ENCODE data around the gene STRIT1.
"Not testable (repeated sequence)": the region's sequence is repeated elsewhere in the genome, so short reads cannot be mapped to it uniquely, and the experiment has no call there.

STRIT1 gene

DNA sequence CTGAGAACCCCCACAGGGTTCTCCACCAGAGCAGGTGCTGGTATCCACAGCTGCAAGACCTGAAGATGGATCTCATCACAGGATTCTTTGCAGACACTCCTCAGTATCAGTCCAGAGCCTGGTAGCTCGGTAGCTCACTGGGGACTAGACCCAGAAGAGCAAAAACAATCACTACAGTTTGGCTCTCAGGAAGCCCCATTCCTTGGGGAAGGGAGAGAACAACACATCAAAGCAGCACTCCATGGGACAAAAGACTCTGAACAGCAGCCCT is 22.2 kb downstream of the STRIT1 start:
- no peak for DNase-seq (ENCODE audit: low read depth)

GRCh38 chr3:155270485-155271342 is 22.8 kb downstream of the STRIT1 start:
- TF ChIP-seq, protein P1, sequence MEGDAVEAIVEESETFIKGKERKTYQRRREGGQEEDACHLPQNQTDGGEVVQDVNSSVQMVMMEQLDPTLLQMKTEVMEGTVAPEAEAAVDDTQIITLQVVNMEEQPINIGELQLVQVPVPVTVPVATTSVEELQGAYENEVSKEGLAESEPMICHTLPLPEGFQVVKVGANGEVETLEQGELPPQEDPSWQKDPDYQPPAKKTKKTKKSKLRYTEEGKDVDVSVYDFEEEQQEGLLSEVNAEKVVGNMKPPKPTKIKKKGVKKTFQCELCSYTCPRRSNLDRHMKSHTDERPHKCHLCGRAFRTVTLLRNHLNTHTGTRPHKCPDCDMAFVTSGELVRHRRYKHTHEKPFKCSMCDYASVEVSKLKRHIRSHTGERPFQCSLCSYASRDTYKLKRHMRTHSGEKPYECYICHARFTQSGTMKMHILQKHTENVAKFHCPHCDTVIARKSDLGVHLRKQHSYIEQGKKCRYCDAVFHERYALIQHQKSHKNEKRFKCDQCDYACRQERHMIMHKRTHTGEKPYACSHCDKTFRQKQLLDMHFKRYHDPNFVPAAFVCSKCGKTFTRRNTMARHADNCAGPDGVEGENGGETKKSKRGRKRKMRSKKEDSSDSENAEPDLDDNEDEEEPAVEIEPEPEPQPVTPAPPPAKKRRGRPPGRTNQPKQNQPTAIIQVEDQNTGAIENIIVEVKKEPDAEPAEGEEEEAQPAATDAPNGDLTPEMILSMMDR (IDR thresholded peaks at IDR 0.05; ENCODE audit: insufficient read depth, low read depth, low read length, missing control alignments), result no peak
- H3K4me3 ChIP-seq (ENCODE audit: low read depth, low read length), result no peak overlapping the region
- no peak for DNase-seq (ENCODE audit: low read depth)

More for the DNA sequence above, 22.2 kb downstream of the STRIT1 start:
- no peak overlapping the region for H3K4me3 ChIP-seq (ENCODE audit: low read depth, low read length)
- TF ChIP-seq, protein P1 (IDR thresholded peaks at IDR 0.05; ENCODE audit: insufficient read depth, low read depth, low read length, missing control alignments), result no peak

- no peak for DNase-seq (ENCODE audit: low read depth)
- TF ChIP-seq, protein P1 (IDR thresholded peaks at IDR 0.05; ENCODE audit: insufficient read depth, low read depth, low read length, missing control alignments), result no peak
- H3K4me3 ChIP-seq (ENCODE audit: low read depth, low read length), result no peak overlapping the region
Measured at GRCh38 chr3:155270063-155270462, 23.4 kb downstream of the STRIT1 start.

DNA sequence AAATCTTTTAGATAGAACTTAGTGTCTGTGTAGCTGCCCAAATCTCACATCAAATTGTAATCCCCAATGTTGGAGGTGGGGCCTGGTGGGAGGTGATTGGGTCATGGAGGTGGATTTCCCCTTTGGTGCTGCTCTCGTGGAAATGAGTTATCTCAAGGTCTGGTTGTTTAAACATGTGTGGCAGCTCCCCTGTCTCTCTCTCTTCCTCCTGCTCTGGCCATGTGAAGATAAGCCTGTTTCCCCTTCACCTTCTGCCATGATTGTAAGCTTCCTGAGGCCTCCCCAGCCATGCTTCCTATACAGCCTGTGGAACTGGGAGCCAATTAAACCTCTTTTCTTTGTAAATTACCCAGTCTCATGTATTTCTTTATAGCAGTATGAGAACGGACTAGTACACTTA is 30.6 kb downstream of the STRIT1 start:
- not testable (repeated sequence) for H3K4me3 ChIP-seq (ENCODE audit: low read depth, low read length); DNase-seq (ENCODE audit: low read depth)

GRCh38 chr3:155262295-155262694 is 31.2 kb downstream of the STRIT1 start:
- no peak overlapping the region for H3K4me3 ChIP-seq (ENCODE audit: low read depth, low read length)
- no peak for DNase-seq (ENCODE audit: low read depth)
- TF ChIP-seq, protein P1 (IDR thresholded peaks at IDR 0.05; ENCODE audit: insufficient read depth, low read depth, low read length, missing control alignments), result no peak

GRCh38 chr3:155254445-155254844 is 39.0 kb downstream of the STRIT1 start:
- TF ChIP-seq, protein P1 (IDR thresholded peaks at IDR 0.05; ENCODE audit: insufficient read depth, low read depth, low read length, missing control alignments), result no peak
- no peak overlapping the region for H3K4me3 ChIP-seq (ENCODE audit: low read depth, low read length)
- no peak for DNase-seq (ENCODE audit: low read depth)

DNA sequence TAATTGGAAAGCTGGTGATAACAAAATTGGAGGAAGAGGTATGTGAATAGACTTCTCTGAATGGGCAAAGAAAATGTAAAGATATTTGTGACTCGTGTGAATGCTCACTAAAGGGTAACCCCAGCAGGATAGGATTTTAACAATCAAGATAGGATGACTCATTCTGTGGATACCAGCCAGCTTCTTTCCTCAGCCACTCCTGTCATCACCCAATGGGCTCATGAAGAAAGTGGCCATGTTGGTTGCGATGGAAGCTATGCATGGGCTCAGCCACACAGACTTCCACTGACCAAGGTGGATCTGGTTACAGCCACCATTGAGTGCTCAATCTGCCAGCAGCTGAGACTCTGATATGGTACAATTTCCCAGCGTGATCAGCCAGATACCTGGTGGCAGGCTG is 40.9 kb downstream of the STRIT1 start:
- H3K4me3 ChIP-seq (ENCODE audit: low read depth, low read length), result no peak overlapping the region
- TF ChIP-seq, protein P1 (IDR thresholded peaks at IDR 0.05; ENCODE audit: insufficient read depth, low read depth, low read length, missing control alignments), result no peak
- no peak for DNase-seq (ENCODE audit: low read depth)

Data from GM12865 (cell line).